GM12891 (cell line): ENCODE measurements around the gene RPS8. TPM values are rescaled to one million over a fixed set of nuclear protein-coding genes. Genes with fewer than 3 reads are reported as not detected.
"Not testable (repeated sequence)": the region's sequence is repeated elsewhere in the genome, so short reads cannot be mapped to it uniquely, and the experiment has no call there.

Experiments used
- DNase-seq: peaks from one replicate; pipeline ENCODE4 v3.0.0; 2011; ENCODE audit warnings: low spot score; ENCODE audit not compliant: insufficient read length
- FAIRE-seq: peaks from 2 replicates; lab custom pipeline; 2011; peaks lifted over from hg19 to GRCh38; lab: Jason Lieb, UNC
- PAX5 ChIP-seq: IDR thresholded peaks from 2 replicates; pipeline ENCODE4 v1.6.1; 2011; ENCODE audit warnings: low read length, moderate library complexity, mild to moderate bottlenecking; ENCODE audit not compliant: insufficient read depth, severe bottlenecking
- POLR2A ChIP-seq: IDR thresholded peaks from 2 replicates; pipeline ENCODE4 v1.6.1; 2011; ENCODE audit warnings: low read depth, low read length, control low read depth
- POLR2AphosphoS5 ChIP-seq: IDR thresholded peaks from 2 replicates; pipeline ENCODE4 v1.6.1; 2011; ENCODE audit warnings: low read depth, low read length, control low read depth
- POU2F2 ChIP-seq: IDR thresholded peaks from 2 replicates; pipeline ENCODE4 v1.6.1; 2011; ENCODE audit warnings: low read depth, mild to moderate bottlenecking, control low read depth, low read length, moderate library complexity
- SPI1 ChIP-seq: IDR thresholded peaks from 2 replicates; pipeline ENCODE4 v1.6.1; 2011; ENCODE audit warnings: low read depth, low read length, control low read depth
- TAF1 ChIP-seq: IDR thresholded peaks from 2 replicates; pipeline ENCODE4 v1.6.1; 2011; ENCODE audit warnings: low read depth, low read length, control low read depth
- polyA plus RNA-seq: library from polyadenylated mRNA; unstranded; fragments of >200 nt; gene quantifications from one replicate; pipeline ENCODE4 v1.2.1, GENCODE V29; 2012; ENCODE audit warnings: low read depth, missing spikeins, inconsistent platforms; ENCODE audit not compliant: missing spikeins

RPS8 gene
- 4,239 TPM for polyA plus RNA-seq

- FAIRE-seq, result peak; percentile 92
- TF ChIP-seq TAF1 (peak; percentile 99), PAX5 (peak; percentile 4), SPI1 (no peak), POLR2A (peak; percentile 99), POU2F2 (peak; percentile 95), POLR2AphosphoS5 (peak; percentile 99)
- DNase-seq, result peak; percentile 78
These were observed at the start of gene RPS8 for GRCh38 chr1:44775078-44775929. RPS8 (plus strand) TSS chr1:44775540; CDS start chr1:44775597, 57 bp downstream.

- DNase-seq, result peak; percentile 66
- peak; percentile 100 for TF ChIP-seq POLR2A
- TF ChIP-seq TAF1, result peak; percentile 62; the same call in 1 of the 2 replicates
- TF ChIP-seq POLR2AphosphoS5, result peak; percentile 100
- TF ChIP-seq POU2F2, result peak; percentile 99
- peak; percentile 16; the same call in 1 of the 2 replicates for TF ChIP-seq SPI1
- TF ChIP-seq PAX5, result no peak
- peak; percentile 80 for FAIRE-seq
These were observed 44.4 kb upstream of the RPS8 start, which contains the start of gene RNU5D-1 for GRCh38 chr1:44730741-44731512. RNU5D-1 (minus strand) TSS chr1:44731170.

GRCh38 chr1:44733365-44733764 lies 42.0 kb upstream of the RPS8 start:
- DNase-seq (no peak), FAIRE-seq (no peak)
- TF ChIP-seq POLR2AphosphoS5, result no peak
- TF ChIP-seq POU2F2, result no peak
- TF ChIP-seq POLR2A, result no peak
- TF ChIP-seq SPI1, result no peak
- TF ChIP-seq PAX5, result no peak
- no peak for TF ChIP-seq TAF1

GRCh38 chr1:44733784-44734183 lies 41.6 kb upstream of the RPS8 start:
- FAIRE-seq (no peak), DNase-seq (no peak)
- TF ChIP-seq POLR2AphosphoS5 (no peak), POU2F2 (no peak), SPI1 (no peak), TAF1 (no peak), POLR2A (no peak), PAX5 (no peak)

- DNase-seq (no peak), FAIRE-seq (no peak)
- TF ChIP-seq PAX5 (no peak), POU2F2 (no peak), POLR2AphosphoS5 (no peak), SPI1 (no peak), TAF1 (no peak), POLR2A (no peak)
These were observed 39.3 kb upstream of the RPS8 start for GRCh38 chr1:44735992-44736391.

GRCh38 chr1:44738953-44739306 lies 36.4 kb upstream of the RPS8 start:
- FAIRE-seq, DNase-seq: not testable (repeated sequence)

GRCh38 chr1:44739307-44740178 lies 35.8 kb upstream of the RPS8 start, which contains the start of gene KIF2C:
KIF2C (plus strand) TSS chr1:44739837; CDS start chr1:44739933, 96 bp downstream.
- DNase-seq, result peak; percentile 94
- TF ChIP-seq PAX5, result no peak
- peak; percentile 65 for TF ChIP-seq TAF1
- no peak for TF ChIP-seq POU2F2
- TF ChIP-seq POLR2AphosphoS5, result peak; percentile 92
- TF ChIP-seq POLR2A, result peak; percentile 90
- peak; percentile 98 for FAIRE-seq

GRCh38 chr1:44740179-44740617 lies 35.1 kb upstream of the RPS8 start:
- FAIRE-seq (no peak), DNase-seq (no peak)
- no peak for TF ChIP-seq PAX5
- no peak for TF ChIP-seq POLR2AphosphoS5
- TF ChIP-seq POLR2A, result no peak
- no peak for TF ChIP-seq POU2F2
- no peak for TF ChIP-seq TAF1
- TF ChIP-seq SPI1, result no peak

- FAIRE-seq, result no peak
These were observed 32.1 kb upstream of the RPS8 start for GRCh38 chr1:44743211-44743610.

More at GRCh38 chr1:44743211-44743610, 32.1 kb upstream of the RPS8 start:
- no peak for DNase-seq
- no peak for TF ChIP-seq SPI1
- TF ChIP-seq TAF1, result no peak
- no peak for TF ChIP-seq PAX5
- TF ChIP-seq POLR2A, result no peak
- TF ChIP-seq POU2F2, result no peak
- TF ChIP-seq POLR2AphosphoS5, result no peak
